ENCODE data around the gene IL17C. TPM values are rescaled to one million over a fixed set of nuclear protein-coding genes. Genes with fewer than 3 reads are reported as not detected.

IL17C gene
- total and polyA plus RNA-seq, 9 of the 15 experiments (the other 6 are each of a cell fraction or from before 2014, with no cell fraction given) = not detected

DNA sequence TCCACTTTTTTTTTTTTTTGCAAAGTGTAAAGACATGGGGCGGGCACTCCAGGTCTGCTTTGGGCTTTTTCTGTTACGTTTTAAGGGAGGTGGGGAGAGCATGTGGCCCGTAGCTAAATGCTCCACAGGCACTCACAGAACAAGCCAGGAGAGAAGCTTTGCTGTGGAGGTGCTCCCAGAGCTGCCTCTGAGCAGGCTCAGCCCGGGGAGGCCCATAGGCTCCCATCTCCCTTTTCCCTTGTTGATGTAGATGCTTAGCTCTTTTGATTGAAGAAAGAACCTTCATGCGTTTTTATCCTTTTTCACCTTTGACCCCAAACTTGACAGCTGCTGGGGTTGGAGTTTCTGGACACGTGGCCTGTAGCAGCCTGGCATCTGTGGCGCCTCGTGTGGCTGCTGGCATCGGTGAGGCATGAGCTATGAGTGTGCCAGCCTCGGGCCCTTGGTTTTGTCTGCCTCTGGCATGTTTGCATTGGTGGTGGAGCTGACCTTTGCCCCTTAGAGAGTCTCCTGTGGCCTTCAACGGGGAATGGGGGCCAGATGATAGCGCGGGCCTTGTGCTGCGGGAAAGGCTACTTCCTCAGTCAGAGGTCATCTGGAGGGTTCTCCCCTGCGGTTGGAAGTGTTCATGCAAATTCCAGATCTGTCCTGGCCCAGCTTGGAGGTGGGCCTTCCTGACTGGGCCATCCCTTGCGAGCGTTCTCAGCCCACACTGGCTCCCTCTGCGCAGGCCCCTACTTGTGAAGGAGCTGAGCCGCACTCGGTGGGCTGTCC is 20.0 kb upstream of the IL17C start:
- 72% methylated on average over 19 of the region's 20 CpGs for WGBS (ENCODE audit: insufficient coverage, low coverage, missing lambda C conversion rate)
- peaks cover 19% of the 10 kb centered on the region; the same call in 1 of the 2 replicates for H4K20me1 ChIP-seq (replicated peaks; ENCODE audit: control insufficient read depth, insufficient read depth, low read length)
- no TSS peak for BruUV-seq (replicated peaks)
- peaks cover 51% of the 10 kb centered on the region for H3K79me2 ChIP-seq (ENCODE audit: control insufficient read depth, insufficient read depth, low read length)
- no peaks in the 10 kb centered on the region for H3K9me3 ChIP-seq (replicated peaks; ENCODE audit: control insufficient read depth, insufficient read depth, low read depth, low read length)
- H3K9ac ChIP-seq (ENCODE audit: insufficient read depth in 1 of 2, low read depth in 2 of 2, low read length in 2 of 2) = peak overlapping the region in 1 of 2 experiments; percentile 15; a peak in 2 of 4 replicates
- H3K27ac ChIP-seq (ENCODE audit: extremely low read depth, low read depth, low read length) = peak overlapping the region; percentile 47; the same call in 2 of the 3 replicates
- no peaks in the 10 kb centered on the region for H3K27me3 ChIP-seq (ENCODE audit: control insufficient read depth in 2 of 2, insufficient read depth in 2 of 2, low read length in 2 of 2)
- DNase-seq (ENCODE audit: extremely low read depth in 1 of 4, low spot score in 3 of 4) = peak in 3 of 4 experiments; percentile 40 to 58 (median 48)
- ChIA-PET POLR2A (interaction anchor here (0.6 to 2.1 kb wide), 4 partner anchors 8 to 955 kb away, joined by 3 to 7 read pairs (median 4); no protein-coding TSS in a partner anchor), CTCF (ENCODE audit: low intra/inter-chr PET ratio) (no interaction called here)
- H3K9me1 ChIP-seq (ENCODE audit: control insufficient read depth, insufficient read depth, low read length) = peaks cover 13% of the 10 kb centered on the region
- H3K4me1 ChIP-seq (replicated peaks in 1 of 2; ENCODE audit: control insufficient read depth in 2 of 2, insufficient read depth in 2 of 2, low read length in 2 of 2) = peaks cover 24 to 42% of the 10 kb centered on the region in 2 experiments; a peak in 4 of 5 replicates
- peak; percentile 32 for FAIRE-seq
- ATAC-seq = no peak
- peaks cover 83% of the 10 kb centered on the region for H3K36me3 ChIP-seq (ENCODE audit: control insufficient read depth, insufficient read depth, low read length)
- no peak overlapping the region for H2AFZ ChIP-seq (ENCODE audit: low read depth, low read length)
- intact Hi-C loops (cut with micrococcal nuclease) (no loop called here), in situ Hi-C loops (cut with MboI) (no loop called here)
- H3K4me2 ChIP-seq (ENCODE audit: insufficient read depth, low read length) = no peak overlapping the region; the same call in 1 of the 2 replicates
- H3K4me3 ChIP-seq = no peak overlapping the region
- TF ChIP-seq, protein P1, sequence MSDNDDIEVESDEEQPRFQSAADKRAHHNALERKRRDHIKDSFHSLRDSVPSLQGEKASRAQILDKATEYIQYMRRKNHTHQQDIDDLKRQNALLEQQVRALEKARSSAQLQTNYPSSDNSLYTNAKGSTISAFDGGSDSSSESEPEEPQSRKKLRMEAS (CRISPR knock-in tag; IDR thresholded peaks at IDR 0.05) = peak; percentile 85
- TF ChIP-seq MCM3 (IDR thresholded peaks at IDR 0.05) (no peak), ATF1 (CRISPR knock-in tag; IDR thresholded peaks at IDR 0.05) (no peak), ATF1 (tag; IDR thresholded peaks at IDR 0.05) (no peak), HDAC3 (IDR thresholded peaks at IDR 0.05; ENCODE audit: borderline replicate concordance, partially characterized antibody) (no peak), CHD4 (IDR thresholded peaks at IDR 0.05; ENCODE audit: insufficient read depth, insufficient replicate concordance, low read depth, low read length, poor library complexity, severe bottlenecking) (no peak), HSF4 (CRISPR knock-in tag; IDR thresholded peaks at IDR 0.05; ENCODE audit: borderline replicate concordance) (no peak), GABPB1 (CRISPR knock-in tag; IDR thresholded peaks at IDR 0.05) (peak; percentile 22; the same call in 1 of the 2 replicates), PHF21A (IDR thresholded peaks at IDR 0.05; ENCODE audit: borderline replicate concordance, low read depth) (no peak), ZNF551 (CRISPR knock-in tag; IDR thresholded peaks at IDR 0.05) (no peak)
- TF ChIP-seq, protein P2, sequence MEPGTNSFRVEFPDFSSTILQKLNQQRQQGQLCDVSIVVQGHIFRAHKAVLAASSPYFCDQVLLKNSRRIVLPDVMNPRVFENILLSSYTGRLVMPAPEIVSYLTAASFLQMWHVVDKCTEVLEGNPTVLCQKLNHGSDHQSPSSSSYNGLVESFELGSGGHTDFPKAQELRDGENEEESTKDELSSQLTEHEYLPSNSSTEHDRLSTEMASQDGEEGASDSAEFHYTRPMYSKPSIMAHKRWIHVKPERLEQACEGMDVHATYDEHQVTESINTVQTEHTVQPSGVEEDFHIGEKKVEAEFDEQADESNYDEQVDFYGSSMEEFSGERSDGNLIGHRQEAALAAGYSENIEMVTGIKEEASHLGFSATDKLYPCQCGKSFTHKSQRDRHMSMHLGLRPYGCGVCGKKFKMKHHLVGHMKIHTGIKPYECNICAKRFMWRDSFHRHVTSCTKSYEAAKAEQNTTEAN (CRISPR knock-in tag; IDR thresholded peaks at IDR 0.05) = no peak
- TF ChIP-seq, protein P3, sequence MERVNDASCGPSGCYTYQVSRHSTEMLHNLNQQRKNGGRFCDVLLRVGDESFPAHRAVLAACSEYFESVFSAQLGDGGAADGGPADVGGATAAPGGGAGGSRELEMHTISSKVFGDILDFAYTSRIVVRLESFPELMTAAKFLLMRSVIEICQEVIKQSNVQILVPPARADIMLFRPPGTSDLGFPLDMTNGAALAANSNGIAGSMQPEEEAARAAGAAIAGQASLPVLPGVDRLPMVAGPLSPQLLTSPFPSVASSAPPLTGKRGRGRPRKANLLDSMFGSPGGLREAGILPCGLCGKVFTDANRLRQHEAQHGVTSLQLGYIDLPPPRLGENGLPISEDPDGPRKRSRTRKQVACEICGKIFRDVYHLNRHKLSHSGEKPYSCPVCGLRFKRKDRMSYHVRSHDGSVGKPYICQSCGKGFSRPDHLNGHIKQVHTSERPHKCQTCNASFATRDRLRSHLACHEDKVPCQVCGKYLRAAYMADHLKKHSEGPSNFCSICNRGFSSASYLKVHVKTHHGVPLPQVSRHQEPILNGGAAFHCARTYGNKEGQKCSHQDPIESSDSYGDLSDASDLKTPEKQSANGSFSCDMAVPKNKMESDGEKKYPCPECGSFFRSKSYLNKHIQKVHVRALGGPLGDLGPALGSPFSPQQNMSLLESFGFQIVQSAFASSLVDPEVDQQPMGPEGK (CRISPR knock-in tag; IDR thresholded peaks at IDR 0.05; ENCODE audit: borderline replicate concordance) = no peak
- TF ChIP-seq, protein P4, sequence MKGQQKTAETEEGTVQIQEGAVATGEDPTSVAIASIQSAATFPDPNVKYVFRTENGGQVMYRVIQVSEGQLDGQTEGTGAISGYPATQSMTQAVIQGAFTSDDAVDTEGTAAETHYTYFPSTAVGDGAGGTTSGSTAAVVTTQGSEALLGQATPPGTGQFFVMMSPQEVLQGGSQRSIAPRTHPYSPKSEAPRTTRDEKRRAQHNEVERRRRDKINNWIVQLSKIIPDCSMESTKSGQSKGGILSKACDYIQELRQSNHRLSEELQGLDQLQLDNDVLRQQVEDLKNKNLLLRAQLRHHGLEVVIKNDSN (CRISPR knock-in tag; IDR thresholded peaks at IDR 0.05) = peak; percentile 67

Data from K562 (cell line).